H1 (cell line): Measurements from ENCODE around the gene MACROD2. TPM values are rescaled to one million over a fixed set of nuclear protein-coding genes. Genes with fewer than 3 reads are reported as not detected.

Source experiments
- CTCF ChIA-PET: fragments of 300-600 bp; sonication (Branson Sonifier 250); formaldehyde crosslinking; loops from one replicate; lab custom pipeline; 2021; ENCODE audit not compliant: partially characterized antibody; lab: Charles Lee
- POLR2A ChIA-PET: fragments of 300-600 bp; sonication (Branson Sonifier 250); formaldehyde crosslinking; loops from one replicate; lab custom pipeline; 2021; ENCODE audit warnings: inconsistent platforms; ENCODE audit not compliant: partially characterized antibody; lab: Charles Lee
- DNase-seq, 2 experiments: peaks; one replicate each; pipeline versions ENCODE4 v3.0.0 to v3.0.0-alpha.2; 2010 to 2022; ENCODE audit warnings: low spot score in 2 of 2, low read depth in 1 of 2, mixed read lengths in 1 of 2
- FAIRE-seq: peaks from 2 replicates; lab custom pipeline; 2011; peaks lifted over from hg19 to GRCh38; lab: Jason Lieb, UNC
- H2AFZ ChIP-seq: 2 replicates; pipeline ENCODE4 v1.8.1; 2012; ENCODE audit warnings: low read length, inconsistent platforms
- H2AK5ac ChIP-seq: 2 replicates; pipeline ENCODE4 v1.6.1; 2013; ENCODE audit warnings: low read depth, low read length
- H2BK120ac ChIP-seq: replicated peaks from 2 replicates; pipeline ENCODE3; 2013; ENCODE audit warnings: low read depth, low read length, inconsistent platforms
- H2BK12ac ChIP-seq: 2 replicates; pipeline ENCODE4 v1.6.1; 2013; ENCODE audit warnings: low read depth, low read length
- H2BK15ac ChIP-seq: 2 replicates; pipeline ENCODE4 v1.6.1; 2013; ENCODE audit warnings: low read length
- H2BK20ac ChIP-seq: 2 replicates; pipeline ENCODE4 v1.6.1; 2013; ENCODE audit warnings: low read length
- H2BK5ac ChIP-seq: 2 replicates; pipeline ENCODE4 v1.6.1; 2013; ENCODE audit warnings: low read depth, low read length
- H3K14ac ChIP-seq: 2 replicates; pipeline ENCODE4 v1.6.1; 2013; ENCODE audit warnings: inconsistent platforms; ENCODE audit not compliant: insufficient read length
- H3K18ac ChIP-seq: 2 replicates; pipeline ENCODE4 v1.6.1; 2013; ENCODE audit warnings: low read length; ENCODE audit errors: extremely low read depth
- H3K23ac ChIP-seq: 2 replicates; pipeline ENCODE4 v1.6.1; 2013; ENCODE audit warnings: inconsistent platforms; ENCODE audit not compliant: insufficient read length
- H3K23me2 ChIP-seq: 2 replicates; pipeline ENCODE4 v1.6.1; 2013; ENCODE audit warnings: low read depth, low read length
- H3K27ac ChIP-seq: 2 replicates; pipeline ENCODE4 v1.6.1; 2011; ENCODE audit warnings: low read depth, low read length, inconsistent platforms
- H3K27me3 ChIP-seq, 4 experiments: replicated peaks in 1 of 4; 1 replicate in 1 of 4; 2 replicates in 3 of 4; pipeline versions ENCODE4 v1.6.1 to v1.8.1; 2011 to 2013; ENCODE audit warnings: low read length in 3 of 4, mild to moderate bottlenecking in 3 of 4, inconsistent platforms in 2 of 4, mixed read lengths in 2 of 4, moderate library complexity in 1 of 4; ENCODE audit not compliant: control insufficient read depth in 3 of 4, insufficient read depth in 3 of 4; ENCODE audit errors: extremely low read depth in 1 of 4
- H3K36me3 ChIP-seq, 4 experiments: 2 replicates each; pipeline versions ENCODE4 v1.6.1 to v1.8.1; 2011 to 2013; ENCODE audit warnings: mild to moderate bottlenecking in 4 of 4, low read length in 3 of 4, moderate library complexity in 2 of 4, control low read depth in 1 of 4, inconsistent platforms in 1 of 4; ENCODE audit not compliant: insufficient read depth in 4 of 4, control insufficient read depth in 2 of 4
- H3K4ac ChIP-seq: replicated peaks from 2 replicates; pipeline ENCODE3; 2013; ENCODE audit warnings: low read length, low read depth, mixed read lengths, inconsistent platforms; ENCODE audit not compliant: insufficient read length
- H3K4me1 ChIP-seq, 4 experiments: replicated peaks in 1 of 4; 1 replicate in 1 of 4; 2 replicates in 3 of 4; pipeline versions ENCODE4 v1.6.1 to v1.8.1; 2011 to 2013; ENCODE audit warnings: low read length in 3 of 4, inconsistent platforms in 2 of 4, mixed read lengths in 1 of 4; ENCODE audit not compliant: insufficient read depth in 4 of 4, control insufficient read depth in 3 of 4
- H3K4me2 ChIP-seq, 2 experiments: 2 replicates each; pipeline versions ENCODE4 v1.6.1 to v1.8.1; 2011 to 2013; ENCODE audit warnings: low read depth in 2 of 2, low read length in 2 of 2, control low read depth in 1 of 2, inconsistent platforms in 1 of 2, mild to moderate bottlenecking in 1 of 2; ENCODE audit not compliant: insufficient read depth in 1 of 2
- H3K4me3 ChIP-seq, 4 experiments: fragments of 200-600, 300-600 bp in 1 of 4; sonication (generic), shearing (Covaris generic), sonication (Bioruptor Twin) in 1 of 4; 2 replicates each; pipeline versions ENCODE4 v1.5.1 to v1.8.1; 2011 to 2016; ENCODE audit warnings: low read length in 4 of 4, low read depth in 3 of 4, control low read depth in 2 of 4, inconsistent platforms in 2 of 4, mild to moderate bottlenecking in 2 of 4, mixed read lengths in 1 of 4, moderate library complexity in 1 of 4; ENCODE audit not compliant: insufficient read depth in 2 of 4; ENCODE audit errors: extremely low read depth in 1 of 4
- H3K56ac ChIP-seq: replicated peaks from 2 replicates; pipeline ENCODE3; 2013; ENCODE audit warnings: low read depth, mild to moderate bottlenecking, mixed read lengths, low read length, inconsistent platforms; ENCODE audit not compliant: insufficient read length
- H3K79me1 ChIP-seq: 2 replicates; pipeline ENCODE4 v1.6.1; 2013; ENCODE audit warnings: low read depth, low read length, control low read depth
- H3K79me2 ChIP-seq, 2 experiments: 2 replicates each; pipeline versions ENCODE4 v1.6.1 to v1.8.1; 2012 to 2013; ENCODE audit warnings: low read length in 2 of 2, mild to moderate bottlenecking in 2 of 2, inconsistent platforms in 1 of 2; ENCODE audit not compliant: insufficient read depth in 2 of 2, control insufficient read depth in 1 of 2
- H3K9ac ChIP-seq, 4 experiments: replicated peaks in 1 of 4; 1 replicate in 1 of 4; 2 replicates in 3 of 4; pipeline versions ENCODE4 v1.6.1 to v1.8.1; 2011 to 2013; ENCODE audit warnings: low read depth in 3 of 4, low read length in 3 of 4, control low read depth in 2 of 4, mild to moderate bottlenecking in 2 of 4, moderate library complexity in 2 of 4, inconsistent platforms in 1 of 4; ENCODE audit errors: extremely low read depth in 1 of 4
- H3K9me3 ChIP-seq, 2 experiments: 2 replicates each; pipeline versions ENCODE4 v1.6.1 to v1.8.1; 2012 to 2013; ENCODE audit warnings: mild to moderate bottlenecking in 2 of 2, moderate library complexity in 2 of 2, control low read depth in 1 of 2, inconsistent platforms in 1 of 2, low read depth in 1 of 2, low read length in 1 of 2, mixed read lengths in 1 of 2; ENCODE audit not compliant: insufficient read depth in 2 of 2
- H4K20me1 ChIP-seq, 2 experiments: replicated peaks in 1 of 2; 2 replicates each; pipeline versions ENCODE3 to v1.8.1; 2011 to 2013; ENCODE audit warnings: inconsistent platforms in 2 of 2, low read length in 2 of 2, mild to moderate bottlenecking in 1 of 2; ENCODE audit not compliant: insufficient read depth in 2 of 2, control insufficient read depth in 1 of 2
- H4K5ac ChIP-seq: 2 replicates; pipeline ENCODE4 v1.6.1; 2013; ENCODE audit warnings: low read length, low read depth, mixed read lengths, inconsistent platforms; ENCODE audit not compliant: insufficient read length
- H4K8ac ChIP-seq: 2 replicates; pipeline ENCODE4 v1.8.0; 2013; ENCODE audit warnings: mild to moderate bottlenecking, moderate library complexity, low read length, inconsistent platforms; ENCODE audit not compliant: insufficient read depth; ENCODE audit errors: extremely low read depth
- H4K91ac ChIP-seq: replicated peaks from 2 replicates; pipeline ENCODE3; 2013; ENCODE audit warnings: low read length, mixed read lengths, inconsistent platforms; ENCODE audit not compliant: insufficient read length
- BRCA1 ChIP-seq: IDR thresholded peaks from 2 replicates; pipeline ENCODE4 v1.6.1; 2012; ENCODE audit warnings: low read depth, low read length, improper control_type of control experiment
- CBX8 ChIP-seq: fragments of 300-800, 300-1000 bp; sonication (generic); IDR thresholded peaks from 2 replicates; pipeline ENCODE4 v1.7.1; 2016; ENCODE audit warnings: low read depth, low read length, borderline replicate concordance
- CEBPB ChIP-seq: IDR thresholded peaks from 2 replicates; pipeline ENCODE4 v1.6.1; 2012; ENCODE audit warnings: low read depth, low read length
- CHD2 ChIP-seq: IDR thresholded peaks from 2 replicates; pipeline ENCODE4 v1.6.1; 2012; ENCODE audit warnings: low read length, improper control_type of control experiment
- GABPA ChIP-seq: IDR thresholded peaks from 2 replicates; pipeline ENCODE4 v1.6.1; 2011; ENCODE audit warnings: mild to moderate bottlenecking, low read length, moderate library complexity, borderline replicate concordance; ENCODE audit not compliant: insufficient read depth
- KDM1A ChIP-seq: fragments of 200-600, 300-600 bp; sonication (generic); IDR thresholded peaks from 2 replicates; pipeline ENCODE4 v1.7.1; 2016; ENCODE audit warnings: mild to moderate bottlenecking, low read length, borderline replicate concordance
- MAFK ChIP-seq: IDR thresholded peaks from 2 replicates; pipeline ENCODE4 v1.6.1; 2012; ENCODE audit warnings: low read depth, mild to moderate bottlenecking, improper control_type of control experiment, low read length
- RAD21 ChIP-seq, 2 experiments: IDR thresholded peaks in 1 of 2; conservative IDR thresholded peaks in 1 of 2; 2 replicates each; pipeline ENCODE4 v1.6.1; 2011; ENCODE audit warnings: low read depth in 2 of 2, low read length in 2 of 2, improper control_type of control experiment in 1 of 2, inconsistent platforms in 1 of 2, mild to moderate bottlenecking in 1 of 2, moderate library complexity in 1 of 2
- SUZ12 ChIP-seq: fragments of 200-600 bp; sonication (generic); IDR thresholded peaks from 2 replicates; pipeline ENCODE4 v1.6.1; 2012; ENCODE audit warnings: mild to moderate bottlenecking, inconsistent platforms, low read length, moderate library complexity, mixed read lengths
- TEAD4 ChIP-seq: IDR thresholded peaks from 2 replicates; pipeline ENCODE4 v1.6.1; 2012; ENCODE audit warnings: low read depth, low read length, inconsistent platforms, mixed read lengths
- WGBS, 2 experiments: shearing (Covaris generic) in 1 of 2; methylation state at CpG; one replicate each; pipeline versions ENCODE4 v1.1.6 to v1.1.7; 2013 to 2015; ENCODE audit warnings: low lambda C conversion rate in 2 of 2, mixed read lengths in 2 of 2, inconsistent platforms in 1 of 2, low coverage in 1 of 2, missing lambda C conversion rate in 1 of 2; ENCODE audit not compliant: insufficient replicate concordance in 2 of 2, insufficient coverage in 1 of 2, insufficient read length in 1 of 2; ENCODE audit errors: extremely low coverage in 1 of 2, missing lambda C conversion rate in 1 of 2; 5-methylcytosine and 5-hydroxymethylcytosine counted together
- polyA plus RNA-seq, 7 experiments: library from polyadenylated mRNA; depleted of rRNA in 3 of 7; stranded (reverse) in 5 of 7; unstranded in 2 of 7; fragments of >200 nt in 5 of 7; fragments of 200-250 nt in 2 of 7; gene quantifications; 1 replicate in 5 of 7; 2 replicates in 1 of 7; 4 replicates in 1 of 7; pipeline versions ENCODE4 v1.2.1 to v1.2.3, GENCODE V29; 2011 to 2013; ENCODE audit warnings: missing spikeins in 2 of 7, mixed read lengths in 2 of 7
- total RNA-seq: library from RNA; stranded (reverse); fragmentation: NEBNext Ultra II Directional; extraction: Animal tissue kit (Norgen Biotek cat#: 25700); gene quantifications from 2 replicates; pipeline ENCODE4 v1.2.1, GENCODE V29; 2021
- TF ChIP-seq, protein P1 (sequence below), 3 experiments: IDR thresholded peaks; 1 replicate in 2 of 3; 2 replicates in 1 of 3; pipeline versions ENCODE4 v1.5.1 to v1.6.1; 2011; ENCODE audit warnings: low read length in 3 of 3, mild to moderate bottlenecking in 3 of 3, inconsistent platforms in 2 of 3, low read depth in 1 of 3, moderate library complexity in 1 of 3; ENCODE audit not compliant: insufficient read depth in 1 of 3; ENCODE audit errors: control extremely low read depth in 1 of 3

Gene MACROD2
- total and polyA plus RNA-seq, 2 of the 8 experiments (the other 6 are each of a cell fraction or from before 2014, with no cell fraction given): 0.70 to 3.9 TPM

DNA sequence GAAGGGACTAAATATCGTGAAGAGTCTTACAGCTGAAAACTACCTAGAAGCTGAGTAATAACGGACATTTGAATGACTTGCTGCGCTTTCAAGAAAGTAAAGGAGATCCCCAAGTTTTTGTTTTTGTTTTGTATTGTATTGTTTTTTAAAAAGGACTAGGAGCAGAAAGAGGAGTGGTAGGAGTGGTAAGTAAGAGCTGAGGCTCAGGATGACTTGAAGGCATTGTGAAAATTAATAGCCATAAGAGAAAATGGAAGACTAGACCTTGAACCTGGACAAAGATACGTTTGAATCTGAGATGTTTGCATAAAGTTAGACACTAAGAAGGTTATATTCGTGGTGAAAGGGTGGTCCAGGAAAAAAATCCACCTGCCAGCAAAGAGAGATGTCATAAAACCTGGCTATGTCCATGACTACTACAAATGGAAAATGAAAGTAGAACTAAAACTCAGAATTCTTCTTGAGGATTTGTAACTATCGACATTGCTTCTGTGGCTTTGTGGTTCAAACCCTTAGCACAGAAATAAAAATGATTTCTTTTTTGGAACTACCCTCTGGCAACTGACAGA lies 1166.8 kb downstream of the MACROD2 start:
- no peak overlapping the region for H2AFZ ChIP-seq
- no peak overlapping the region for H3K4ac ChIP-seq
- peaks cover 0 to 2% of the 10 kb centered on the region in 2 experiments; a peak in 1 of 4 replicates for H3K9me3 ChIP-seq
- POLR2A ChIA-PET: no interaction called here
- CTCF ChIA-PET: no interaction called here
- no peak overlapping the region for H3K23ac ChIP-seq
- no peaks in the 10 kb centered on the region for H3K27me3 ChIP-seq
- no peak overlapping the region for H3K4me2 ChIP-seq
- H3K79me2 ChIP-seq: no peaks in the 10 kb centered on the region
- H4K91ac ChIP-seq: no peak overlapping the region
- no peak overlapping the region for H3K56ac ChIP-seq
- H4K5ac ChIP-seq: no peak overlapping the region
- 92% methylated on average over 6 of the region's 6 CpGs; no CpG with 5 or more reads in 1 of the 2 experiments for WGBS, 2 experiments
- no peak overlapping the region for H2BK5ac ChIP-seq
- no peaks in the 10 kb centered on the region; the same call in 1 of the 2 replicates for H3K23me2 ChIP-seq
- H2BK15ac ChIP-seq: no peak overlapping the region
- no peak overlapping the region for H3K9ac ChIP-seq
- no peak overlapping the region for H3K14ac ChIP-seq
- no peaks in the 10 kb centered on the region for H3K4me1 ChIP-seq
- no peak overlapping the region for H4K8ac ChIP-seq
- H3K27ac ChIP-seq: no peak overlapping the region
- H2BK120ac ChIP-seq: no peak overlapping the region
- no peak overlapping the region for H3K18ac ChIP-seq
- no peak for FAIRE-seq
- DNase-seq: no peak
- H3K79me1 ChIP-seq: no peaks in the 10 kb centered on the region
- H2AK5ac ChIP-seq: no peak overlapping the region
- H3K4me3 ChIP-seq: no peak overlapping the region
- H2BK20ac ChIP-seq: no peak overlapping the region
- no peak overlapping the region for H2BK12ac ChIP-seq
- no peaks in the 10 kb centered on the region for H4K20me1 ChIP-seq
- no peaks in the 10 kb centered on the region for H3K36me3 ChIP-seq
- TF ChIP-seq RAD21 (IDR thresholded peaks at IDR 0.05 in 1 of 2, conservative IDR thresholded peaks at IDR 0.05 in 1 of 2; ENCODE audit: low read depth in 2 of 2, low read length in 2 of 2): no peak
- TF ChIP-seq KDM1A: no peak
- TF ChIP-seq CHD2: no peak
- no peak for TF ChIP-seq CEBPB
- TF ChIP-seq TEAD4: no peak
- no peak for TF ChIP-seq BRCA1
- TF ChIP-seq CBX8: no peak
- no peak for TF ChIP-seq GABPA
- TF ChIP-seq SUZ12: no peak
- no peak for TF ChIP-seq MAFK
- TF ChIP-seq, protein P1, sequence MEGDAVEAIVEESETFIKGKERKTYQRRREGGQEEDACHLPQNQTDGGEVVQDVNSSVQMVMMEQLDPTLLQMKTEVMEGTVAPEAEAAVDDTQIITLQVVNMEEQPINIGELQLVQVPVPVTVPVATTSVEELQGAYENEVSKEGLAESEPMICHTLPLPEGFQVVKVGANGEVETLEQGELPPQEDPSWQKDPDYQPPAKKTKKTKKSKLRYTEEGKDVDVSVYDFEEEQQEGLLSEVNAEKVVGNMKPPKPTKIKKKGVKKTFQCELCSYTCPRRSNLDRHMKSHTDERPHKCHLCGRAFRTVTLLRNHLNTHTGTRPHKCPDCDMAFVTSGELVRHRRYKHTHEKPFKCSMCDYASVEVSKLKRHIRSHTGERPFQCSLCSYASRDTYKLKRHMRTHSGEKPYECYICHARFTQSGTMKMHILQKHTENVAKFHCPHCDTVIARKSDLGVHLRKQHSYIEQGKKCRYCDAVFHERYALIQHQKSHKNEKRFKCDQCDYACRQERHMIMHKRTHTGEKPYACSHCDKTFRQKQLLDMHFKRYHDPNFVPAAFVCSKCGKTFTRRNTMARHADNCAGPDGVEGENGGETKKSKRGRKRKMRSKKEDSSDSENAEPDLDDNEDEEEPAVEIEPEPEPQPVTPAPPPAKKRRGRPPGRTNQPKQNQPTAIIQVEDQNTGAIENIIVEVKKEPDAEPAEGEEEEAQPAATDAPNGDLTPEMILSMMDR (IDR thresholded peaks at IDR 0.05; ENCODE audit: control extremely low read depth in 1 of 3, insufficient read depth in 1 of 3, low read depth in 1 of 3, low read length in 3 of 3): no peak
